H9 (cell line): ENCODE results near the gene ZNF117. TPM values are rescaled to one million over a fixed set of nuclear protein-coding genes. Genes with fewer than 3 reads are reported as not detected.

Experiments used
- DNase-seq: peaks from one replicate; pipeline ENCODE4 v3.0.0-alpha.2; 2017
- H2AFZ ChIP-seq: one replicate; pipeline ENCODE4 v1.6.1; 2013; ENCODE audit warnings: mild to moderate bottlenecking, low read length, control low read depth, moderate library complexity
- H2AK5ac ChIP-seq: 2 replicates; pipeline ENCODE4 v1.6.1; 2013; ENCODE audit warnings: low read length, control low read depth, mixed read lengths; ENCODE audit not compliant: insufficient read length
- H2BK120ac ChIP-seq: one replicate; pipeline ENCODE4 v1.6.1; 2013; ENCODE audit warnings: low read depth, mild to moderate bottlenecking, low read length, control low read depth, inconsistent platforms; ENCODE audit not compliant: poor library complexity, severe bottlenecking
- H2BK12ac ChIP-seq: 2 replicates; pipeline ENCODE4 v1.6.1; 2013; ENCODE audit warnings: low read length, control low read depth, mixed read lengths, low read depth; ENCODE audit not compliant: insufficient read length
- H2BK15ac ChIP-seq: 2 replicates; pipeline ENCODE4 v1.6.1; 2013; ENCODE audit warnings: low read depth, low read length, control low read depth
- H2BK20ac ChIP-seq: one replicate; pipeline ENCODE4 v1.6.1; 2013; ENCODE audit warnings: low read depth, mild to moderate bottlenecking, low read length, control low read depth, inconsistent platforms; ENCODE audit not compliant: poor library complexity, severe bottlenecking
- H2BK5ac ChIP-seq: 2 replicates; pipeline ENCODE4 v1.6.1; 2013; ENCODE audit warnings: low read length, control low read depth, mixed read lengths; ENCODE audit not compliant: insufficient read length
- H3K14ac ChIP-seq: 2 replicates; pipeline ENCODE4 v1.6.1; 2013; ENCODE audit warnings: low read length, control low read depth; ENCODE audit not compliant: insufficient read depth
- H3K18ac ChIP-seq: 2 replicates; pipeline ENCODE4 v1.6.1; 2013; ENCODE audit warnings: low read depth, mild to moderate bottlenecking, mixed read lengths, low read length, control low read depth; ENCODE audit not compliant: insufficient read length
- H3K23ac ChIP-seq: 2 replicates; pipeline ENCODE4 v1.6.1; 2013; ENCODE audit warnings: low read length, control low read depth, mixed read lengths, low read depth; ENCODE audit not compliant: insufficient read length
- H3K23me2 ChIP-seq: 2 replicates; pipeline ENCODE4 v1.6.1; 2013; ENCODE audit warnings: low read depth, mild to moderate bottlenecking, mixed read lengths, low read length, control low read depth; ENCODE audit not compliant: insufficient read length, poor library complexity, severe bottlenecking
- H3K27ac ChIP-seq: 2 replicates; pipeline ENCODE4 v1.5.1; 2013; ENCODE audit warnings: low read length, control low read depth, mixed read lengths, low read depth; ENCODE audit not compliant: insufficient read length
- H3K27me3 ChIP-seq: 2 replicates; pipeline ENCODE4 v1.6.1; 2013; ENCODE audit warnings: low read length, control low read depth, inconsistent platforms; ENCODE audit not compliant: insufficient read depth
- H3K4ac ChIP-seq: 2 replicates; pipeline ENCODE4 v1.6.1; 2013; ENCODE audit warnings: low read depth, mild to moderate bottlenecking, control low read depth, inconsistent platforms, low read length, moderate library complexity
- H3K4me1 ChIP-seq: 2 replicates; pipeline ENCODE4 v1.6.1; 2013; ENCODE audit warnings: low read length, control low read depth, inconsistent platforms; ENCODE audit not compliant: insufficient read depth
- H3K4me2 ChIP-seq: 2 replicates; pipeline ENCODE4 v1.6.1; 2013; ENCODE audit warnings: low read length, control low read depth, mixed read lengths; ENCODE audit not compliant: insufficient read length, insufficient read depth
- H3K56ac ChIP-seq: 2 replicates; pipeline ENCODE4 v1.6.1; 2013; ENCODE audit warnings: low read depth, mild to moderate bottlenecking, mixed read lengths, low read length, control low read depth; ENCODE audit not compliant: insufficient read length
- H3K79me1 ChIP-seq: 2 replicates; pipeline ENCODE4 v1.6.1; 2013; ENCODE audit warnings: low read depth, mild to moderate bottlenecking, moderate library complexity, low read length, control low read depth, inconsistent platforms; ENCODE audit not compliant: insufficient read depth, poor library complexity, severe bottlenecking
- H3K79me2 ChIP-seq: 2 replicates; pipeline ENCODE4 v1.6.1; 2013; ENCODE audit warnings: low read length, control low read depth, inconsistent platforms; ENCODE audit not compliant: insufficient read depth
- H3K9ac ChIP-seq: 2 replicates; pipeline ENCODE4 v1.6.1; 2013; ENCODE audit warnings: low read length, control low read depth, mixed read lengths; ENCODE audit not compliant: insufficient read length; ENCODE audit errors: extremely low read depth
- H3K9me3 ChIP-seq: one replicate; pipeline ENCODE4 v1.6.1; 2013; ENCODE audit warnings: low read depth, low read length, inconsistent platforms; ENCODE audit not compliant: control insufficient read depth
- H3T11ph ChIP-seq: one replicate; pipeline ENCODE4 v1.6.1; 2013; ENCODE audit warnings: mild to moderate bottlenecking, low read length, control low read depth, inconsistent platforms
- H4K20me1 ChIP-seq: one replicate; pipeline ENCODE4 v1.6.1; 2013; ENCODE audit not compliant: control insufficient read depth, insufficient read length, insufficient read depth
- H4K5ac ChIP-seq: 2 replicates; pipeline ENCODE4 v1.6.1; 2013; ENCODE audit warnings: low read depth, mild to moderate bottlenecking, mixed read lengths, low read length, control low read depth; ENCODE audit not compliant: insufficient read length
- H4K8ac ChIP-seq: replicated peaks from 2 replicates; pipeline ENCODE4 v1.6.1; 2013; ENCODE audit warnings: low read length, control low read depth, mixed read lengths, low read depth; ENCODE audit not compliant: insufficient read length
- H4K91ac ChIP-seq: 2 replicates; pipeline ENCODE4 v1.6.1; 2013; ENCODE audit warnings: low read depth, mild to moderate bottlenecking, moderate library complexity, mixed read lengths, low read length, control low read depth; ENCODE audit not compliant: insufficient read length
- H3K27ac Mint-ChIP-seq, 3 experiments: 2 replicates in 2 of 3; 3 replicates in 1 of 3; pipeline ENCODE4 v1.8.0; 2020 to 2021; ENCODE audit warnings: mixed read lengths in 3 of 3, mild to moderate bottlenecking in 1 of 3, moderate library complexity in 1 of 3
- H3K27me3 Mint-ChIP-seq: 2 replicates; pipeline ENCODE4 v1.8.0; 2021; ENCODE audit warnings: low read depth, mild to moderate bottlenecking, moderate library complexity, mixed read lengths
- H3K36me3 Mint-ChIP-seq, 3 experiments: 2 replicates in 2 of 3; 3 replicates in 1 of 3; pipeline ENCODE4 v1.8.0; 2020 to 2021; ENCODE audit warnings: low read depth in 3 of 3, mixed read lengths in 3 of 3; ENCODE audit not compliant: insufficient read depth in 1 of 3
- H3K4me1 Mint-ChIP-seq, 2 experiments: 2 replicates each; pipeline ENCODE4 v1.8.0; 2020; ENCODE audit warnings: mixed read lengths in 2 of 2
- H3K4me3 Mint-ChIP-seq, 2 experiments: 2 replicates in 1 of 2; 3 replicates in 1 of 2; pipeline ENCODE4 v1.8.0; 2020 to 2021; ENCODE audit warnings: mild to moderate bottlenecking in 2 of 2, mixed read lengths in 2 of 2, moderate library complexity in 1 of 2
- H3K9me3 Mint-ChIP-seq, 2 experiments: 2 replicates in 1 of 2; 3 replicates in 1 of 2; pipeline ENCODE4 v1.8.0; 2020; ENCODE audit warnings: mild to moderate bottlenecking in 2 of 2, mixed read lengths in 2 of 2, moderate library complexity in 1 of 2
- CTCF ChIP-seq: fragments of 200-600 bp; sonication (generic); conservative IDR thresholded peaks from 3 replicates; pipeline ENCODE4 v1.8.0; 2021; ENCODE audit warnings: antibody characterized with exemption, mild to moderate bottlenecking
- WGBS: extraction: QIAGEN DNeasy Blood & Tissue Kit; methylation state at CpG from one replicate; pipeline ENCODE4 v1.1.7; 2013; ENCODE audit warnings: missing lambda C conversion rate, low lambda C conversion rate, mixed read lengths; ENCODE audit not compliant: insufficient read length; ENCODE audit errors: extremely low coverage; 5-methylcytosine and 5-hydroxymethylcytosine counted together
- total RNA-seq: library from RNA; stranded (reverse); gene quantifications from 2 replicates; pipeline ENCODE4 v1.2.1, GENCODE V29; 2021

ZNF117 gene
- total RNA-seq, 1 experiment from 2014 or later = 13.6 TPM

GRCh38 chr7:64938540-64938939, 52.3 kb downstream of the ZNF117 start:
- H4K20me1 ChIP-seq = no peaks in the 10 kb centered on the region
- no peak for DNase-seq
- H3K4ac ChIP-seq = no peak overlapping the region
- no peak overlapping the region for H3K23ac ChIP-seq
- peaks cover 0 to 4% of the 10 kb centered on the region in 2 experiments; a peak in 1 of 5 replicates for H3K9me3 Mint-ChIP-seq
- peaks cover 0 to 5% (median 0%) of the 10 kb centered on the region in 3 experiments; a peak in 2 of 7 replicates for H3K36me3 Mint-ChIP-seq
- no peak overlapping the region for H4K91ac ChIP-seq
- H2BK120ac ChIP-seq = no peak overlapping the region
- H3K4me2 ChIP-seq = no peak overlapping the region
- H4K8ac ChIP-seq = no peak overlapping the region
- H2AFZ ChIP-seq = no peak overlapping the region
- no peak overlapping the region for H2BK20ac ChIP-seq
- no peaks in the 10 kb centered on the region for H3K9me3 ChIP-seq
- H3K4me1 Mint-ChIP-seq = peaks cover 3% of the 10 kb centered on the region in 2 experiments; a peak in 1 of 4 replicates
- H3K27me3 ChIP-seq = no peaks in the 10 kb centered on the region
- H2BK15ac ChIP-seq = no peak overlapping the region
- H3K9ac ChIP-seq = no peak overlapping the region
- H2BK5ac ChIP-seq = no peak overlapping the region
- no peak overlapping the region for H3K56ac ChIP-seq
- H3K27ac ChIP-seq = no peak overlapping the region
- H3K14ac ChIP-seq = no peak overlapping the region
- no peaks in the 10 kb centered on the region for H3K27me3 Mint-ChIP-seq
- H3K79me1 ChIP-seq = no peaks in the 10 kb centered on the region
- WGBS = no CpG with 5 or more reads among the region's 1 CpG
- H3T11ph ChIP-seq = no peak overlapping the region
- H3K79me2 ChIP-seq = no peaks in the 10 kb centered on the region
- no peak overlapping the region for H2BK12ac ChIP-seq
- H3K23me2 ChIP-seq = no peaks in the 10 kb centered on the region
- TF ChIP-seq CTCF = no peak
- H3K18ac ChIP-seq = no peak overlapping the region
- H3K4me1 ChIP-seq = no peaks in the 10 kb centered on the region
- no peak overlapping the region for H3K4me3 Mint-ChIP-seq
- H2AK5ac ChIP-seq = no peak overlapping the region
- no peak overlapping the region for H4K5ac ChIP-seq
- no peak overlapping the region for H3K27ac Mint-ChIP-seq
